GM12873 (cell line): ENCODE measurements around the gene SPACA9.

Source experiments
- CTCF ChIP-seq: IDR thresholded peaks from 2 replicates; pipeline ENCODE4 v1.5.1; 2012; ENCODE audit warnings: low read depth, mild to moderate bottlenecking, moderate library complexity, low read length, control low read depth; ENCODE audit not compliant: insufficient read depth; ENCODE audit errors: missing control alignments

The SPACA9 gene

DNA sequence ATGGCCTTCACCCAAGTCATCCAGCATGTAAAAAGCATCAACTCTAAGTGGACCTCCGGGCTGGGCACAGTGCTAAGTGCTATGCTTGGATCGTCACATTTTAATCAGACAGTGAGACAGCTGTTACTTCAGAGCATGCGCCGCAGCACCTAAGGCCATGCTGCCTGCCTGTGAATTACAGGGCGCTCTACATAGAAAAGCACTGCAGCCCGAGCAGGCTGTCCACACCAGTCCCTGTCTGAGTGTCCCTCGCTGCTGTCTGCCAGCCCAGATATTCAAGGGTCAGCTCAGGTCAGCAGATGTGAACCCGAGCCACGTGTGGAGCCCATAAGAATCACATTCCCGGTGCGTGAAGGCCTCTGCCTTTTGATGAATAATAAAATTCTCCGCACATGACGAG is 37.7 kb upstream of the SPACA9 start:
- TF ChIP-seq CTCF, result no peak

- TF ChIP-seq CTCF, result no peak
These were observed 36.3 kb upstream of the SPACA9 start for GRCh38 chr9:132842124-132843044.

GRCh38 chr9:132846109-132846917 is 32.4 kb upstream of the SPACA9 start:
- TF ChIP-seq CTCF, result no peak

- TF ChIP-seq CTCF, result no peak
These were observed 31.7 kb upstream of the SPACA9 start for GRCh38 chr9:132846918-132847515.

DNA sequence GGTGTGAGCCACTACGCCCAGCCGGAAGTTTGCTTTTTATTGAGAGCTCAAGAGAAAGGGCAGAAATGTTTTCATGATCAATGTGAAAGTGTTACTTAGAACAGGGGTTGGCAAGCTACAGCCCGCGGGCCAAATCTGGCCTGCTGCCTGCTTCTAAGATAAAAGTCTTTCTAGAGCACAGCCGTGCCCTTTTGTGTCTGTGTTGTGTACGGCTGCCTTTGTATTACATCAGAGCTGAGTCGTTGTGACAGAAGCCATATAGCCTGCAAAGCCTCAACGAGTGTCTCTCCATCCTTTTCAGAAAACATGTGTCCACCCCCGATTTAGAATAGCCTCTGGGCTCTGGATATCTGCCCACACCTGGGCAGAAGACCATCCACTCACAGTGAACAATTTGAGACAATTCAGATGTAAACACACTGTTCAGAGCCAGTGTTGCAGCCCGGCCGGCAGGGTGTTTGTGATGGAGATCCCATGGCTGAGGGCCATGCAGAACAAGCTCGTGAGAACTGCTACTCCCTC is 29.5 kb upstream of the SPACA9 start:
- TF ChIP-seq CTCF, result no peak

DNA sequence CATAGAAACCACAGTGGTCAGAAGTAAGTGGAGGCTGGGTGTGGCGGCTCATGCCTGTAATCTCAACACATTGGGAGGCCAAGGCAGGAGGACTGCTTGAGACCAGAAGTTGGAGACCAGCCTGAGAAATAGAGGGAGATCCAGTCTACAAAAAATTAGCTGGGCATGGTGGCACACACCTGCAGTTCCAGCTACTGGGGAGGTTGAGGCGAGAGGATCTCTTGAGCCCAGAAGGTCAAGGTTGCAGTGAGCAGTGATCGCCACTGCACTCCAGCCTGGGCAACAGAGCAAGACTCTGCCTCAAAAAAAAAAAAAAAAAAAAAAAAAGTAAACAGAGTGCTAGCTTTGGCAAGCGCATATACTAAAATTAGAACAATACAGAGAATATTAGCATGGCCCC is 25.2 kb upstream of the SPACA9 start:
- no peak for TF ChIP-seq CTCF

- no peak for TF ChIP-seq CTCF
These were observed 23.9 kb upstream of the SPACA9 start for GRCh38 chr9:132854832-132855231.
